T-helper 2 cell (primary cell): Measurements from ENCODE around the gene ITGA7.

Experiments used
- DNase-seq, 5 experiments: peaks; one replicate each; pipeline versions ENCODE4 v3.0.0 to v3.0.0-alpha.2; 2012 to 2022

ITGA7 gene

DNA sequence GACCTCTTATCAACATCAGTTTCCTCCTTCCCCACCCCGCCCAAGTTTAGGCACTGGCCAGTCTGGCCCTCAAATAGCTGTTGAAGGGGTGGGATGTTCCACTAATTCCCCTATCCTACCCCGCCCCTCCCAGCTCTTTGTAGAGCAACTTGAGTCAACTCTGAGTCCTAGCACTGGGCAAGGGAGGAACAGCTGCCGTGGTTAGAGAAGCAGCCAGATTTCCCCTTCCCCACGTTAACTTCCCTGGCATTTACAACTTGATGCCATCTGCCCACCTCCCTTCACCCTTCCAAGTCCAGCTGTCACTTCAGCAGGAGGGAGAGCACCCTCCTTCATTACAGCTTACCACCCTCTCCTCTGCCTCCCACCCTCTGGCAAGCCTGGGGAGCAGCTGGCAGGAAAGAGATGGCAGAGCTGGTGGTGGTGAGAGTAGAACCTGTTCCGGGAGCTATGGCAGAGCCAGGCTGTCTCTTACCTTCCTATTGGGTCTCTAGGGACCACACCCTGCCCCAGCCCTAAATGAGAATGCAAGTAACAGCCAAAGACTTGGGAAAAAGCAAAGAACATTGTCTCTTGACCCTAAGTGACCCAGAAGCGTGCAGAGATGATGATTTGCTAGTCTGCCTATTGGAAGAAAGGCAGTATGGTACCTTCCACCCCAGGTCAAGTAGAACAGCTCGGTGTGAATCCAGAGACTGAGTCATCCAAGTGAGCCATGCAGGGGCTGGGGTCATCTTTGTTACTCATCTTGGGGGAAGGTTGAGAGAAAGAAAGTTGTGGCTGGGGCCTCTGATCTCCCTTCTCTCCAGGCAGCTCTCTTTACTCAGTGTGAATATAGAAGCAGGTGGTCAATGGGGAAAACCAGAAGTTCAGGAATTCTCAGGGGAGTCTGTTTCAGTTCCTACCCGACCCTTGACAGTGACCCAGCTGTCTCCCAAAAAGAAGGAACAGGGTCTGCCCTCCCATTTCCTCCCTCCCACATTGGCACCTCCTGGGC is 9.6 kb upstream of the ITGA7 start:
- no peak for DNase-seq

DNA sequence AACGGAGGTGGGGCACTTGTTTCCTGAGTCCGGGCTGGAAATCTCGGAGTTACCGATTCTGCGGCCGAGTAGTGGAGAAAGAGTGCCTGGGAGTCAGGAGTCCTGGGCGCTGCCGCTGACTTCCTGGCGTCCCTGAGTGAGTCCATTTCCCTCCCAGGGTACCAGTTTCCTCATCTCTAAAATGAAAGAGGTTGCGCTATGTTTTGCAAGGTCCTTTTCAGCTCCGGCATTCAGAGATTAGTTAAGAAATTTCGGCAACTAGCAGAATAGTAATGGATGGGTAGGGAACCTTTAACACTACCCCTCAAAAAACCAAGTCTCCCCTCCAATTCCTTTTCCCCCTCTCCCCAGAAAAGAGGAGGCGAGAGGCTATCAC is 8.9 kb upstream of the ITGA7 start:
- no peak for DNase-seq

DNA sequence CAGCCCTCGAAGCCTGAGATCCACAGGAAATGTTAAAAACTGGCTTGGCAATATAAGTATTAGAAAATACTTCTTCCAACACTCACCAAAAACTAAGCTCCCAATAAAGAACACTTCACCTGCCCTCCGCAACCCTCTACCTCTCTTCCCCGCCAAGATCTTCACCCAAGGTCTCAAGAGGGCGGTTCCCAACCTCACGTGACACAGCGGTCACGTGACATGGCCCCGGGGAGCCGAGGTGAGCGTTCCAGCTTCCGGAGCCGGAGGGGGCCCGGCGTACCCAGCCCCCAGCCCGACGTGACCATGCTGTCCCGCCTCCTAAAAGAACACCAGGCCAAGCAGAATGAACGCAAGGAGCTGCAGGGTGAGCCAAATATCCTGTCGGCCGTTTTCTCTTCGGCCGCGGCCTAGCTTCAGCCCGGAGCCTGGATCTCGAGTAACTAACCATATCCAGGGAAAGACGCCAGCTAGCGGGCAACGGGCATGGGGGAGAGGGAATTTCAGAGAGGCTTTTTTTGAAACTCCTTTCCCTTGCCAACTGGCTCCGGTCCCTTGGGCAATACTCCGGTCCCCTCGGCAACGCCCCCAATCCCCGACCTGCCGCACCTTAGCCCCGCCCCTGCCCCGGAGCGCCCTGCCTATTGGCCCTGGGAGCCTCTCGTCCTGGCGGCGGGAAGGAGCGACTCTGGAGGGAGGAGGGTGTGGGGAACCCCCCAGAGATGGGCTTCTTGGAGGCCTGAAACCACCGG is 8.3 kb upstream of the ITGA7 start, which contains the start of gene BLOC1S1:
TSS of gene BLOC1S1 (plus strand) at position 214 of the 749 bp plus-strand sequence. CDS start at position 220, 6 bp downstream.
- DNase-seq = peak; percentile 83 to 97 (median 91)

DNA sequence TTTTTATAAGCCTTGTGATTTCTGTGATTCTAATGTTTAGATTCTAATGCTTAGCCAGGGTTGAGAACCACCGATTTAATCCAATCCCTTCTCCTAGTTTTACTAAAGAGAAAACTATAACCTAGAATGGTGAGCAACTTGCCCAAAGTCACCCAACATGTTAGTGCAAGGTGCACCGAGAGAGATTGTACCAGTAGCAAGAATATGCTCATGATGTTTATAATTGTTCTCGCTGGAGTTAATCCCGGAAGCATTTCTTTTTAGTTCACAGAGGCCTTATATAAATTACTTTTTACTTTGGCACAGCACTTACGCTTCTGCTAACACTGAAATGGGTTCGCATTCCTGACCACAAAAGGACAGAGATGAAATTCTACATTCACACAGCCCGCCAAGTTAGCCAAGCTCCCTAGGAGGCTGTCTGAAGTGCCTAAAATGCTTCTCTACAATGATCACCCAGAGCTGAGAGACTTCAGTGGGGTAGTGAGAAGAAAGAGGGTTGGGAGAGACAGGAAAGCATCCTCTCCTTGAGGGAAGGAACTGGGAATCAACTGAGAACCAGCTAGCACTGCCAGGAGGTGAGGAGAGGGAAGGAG is 7.6 kb upstream of the ITGA7 start:
- DNase-seq = no peak

DNA sequence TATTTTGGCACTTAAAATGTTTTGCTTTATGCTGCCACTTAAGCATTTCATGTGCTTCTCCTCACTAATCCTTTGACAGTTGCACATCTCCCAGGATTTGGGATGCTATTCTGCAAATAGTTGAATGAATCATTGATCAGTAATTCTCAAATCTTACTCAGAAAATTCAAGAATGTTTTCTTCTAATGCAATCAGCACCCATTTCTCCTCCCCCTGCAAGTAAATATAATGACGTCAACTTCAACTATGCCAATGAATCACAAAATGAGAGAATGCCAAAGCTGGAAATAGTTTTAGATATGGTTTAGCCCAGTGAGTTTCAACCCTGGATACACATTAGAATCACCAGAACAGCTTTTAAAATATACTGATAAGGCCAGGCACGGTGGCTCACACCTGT is 6.0 kb upstream of the ITGA7 start:
- DNase-seq = no peak

DNA sequence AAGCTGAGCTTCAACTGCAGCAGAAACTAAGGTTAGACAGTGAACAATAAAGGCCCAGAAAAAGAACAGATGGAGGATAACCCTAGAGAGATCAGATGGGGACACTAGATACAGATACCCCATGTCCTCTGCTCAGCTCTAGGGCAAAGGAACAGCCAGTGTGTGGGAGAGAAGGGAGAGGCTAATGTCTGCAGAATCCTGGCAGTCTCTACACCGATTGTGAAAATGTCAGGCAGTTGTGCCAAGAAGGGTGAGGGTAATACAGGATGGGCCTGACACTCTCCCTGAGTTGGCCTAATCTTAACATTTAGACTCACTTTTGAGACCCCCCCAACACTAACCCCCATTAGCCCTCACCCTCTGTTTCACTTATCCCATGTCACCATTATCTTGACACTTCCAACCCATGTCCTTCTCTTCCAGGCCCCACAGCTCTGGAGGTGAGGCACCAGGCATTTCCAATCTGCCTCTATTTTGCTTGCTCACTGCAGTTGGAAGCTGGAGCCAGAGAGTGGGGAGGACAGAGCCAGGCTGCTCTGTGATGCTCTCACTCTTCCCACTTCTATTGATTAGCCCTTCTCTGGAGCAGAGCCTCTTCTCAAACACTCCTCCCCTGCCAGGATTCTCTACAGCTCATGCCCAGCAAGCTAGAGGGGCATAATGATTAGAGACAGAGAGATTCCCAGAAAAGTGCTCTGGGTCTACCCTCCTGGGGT is 5.2 kb upstream of the ITGA7 start:
- no peak for DNase-seq

DNA sequence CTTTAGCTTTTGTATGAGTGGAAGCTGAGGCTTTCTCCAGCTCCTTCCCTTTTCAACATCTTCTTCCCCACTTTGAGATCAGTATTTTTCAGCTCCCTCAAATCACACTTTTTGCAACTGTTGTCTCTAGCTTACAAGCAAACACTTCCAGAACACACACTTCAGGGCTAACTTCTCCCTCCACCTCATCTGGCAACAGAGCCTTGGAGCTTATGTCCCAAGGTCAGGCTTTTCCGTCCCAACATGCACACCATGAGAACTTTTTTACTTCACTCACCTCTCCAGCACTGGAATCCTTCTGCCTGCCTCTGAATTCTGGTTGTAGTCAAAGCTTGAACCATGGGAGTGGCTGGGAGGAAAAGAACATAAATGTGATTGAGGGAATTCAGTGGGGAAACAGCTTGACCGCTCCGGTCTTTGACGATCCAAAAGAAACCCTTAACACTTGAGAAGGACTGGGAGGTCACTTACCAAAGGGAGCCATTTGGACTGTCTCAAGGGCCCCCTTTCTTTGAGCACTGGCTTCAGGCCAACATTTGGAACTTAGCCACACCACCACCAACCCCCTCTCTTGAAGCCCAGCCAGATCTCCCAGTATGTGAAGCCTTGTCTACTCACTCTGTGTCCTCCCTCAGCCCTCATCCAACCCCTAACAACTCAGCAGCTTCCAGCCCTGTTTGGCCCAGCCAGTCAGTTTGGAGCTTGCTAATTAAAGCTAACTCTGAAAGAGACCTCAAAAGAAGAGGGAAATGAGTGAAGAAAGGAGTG is 4.3 kb upstream of the ITGA7 start:
- no peak for DNase-seq

DNA sequence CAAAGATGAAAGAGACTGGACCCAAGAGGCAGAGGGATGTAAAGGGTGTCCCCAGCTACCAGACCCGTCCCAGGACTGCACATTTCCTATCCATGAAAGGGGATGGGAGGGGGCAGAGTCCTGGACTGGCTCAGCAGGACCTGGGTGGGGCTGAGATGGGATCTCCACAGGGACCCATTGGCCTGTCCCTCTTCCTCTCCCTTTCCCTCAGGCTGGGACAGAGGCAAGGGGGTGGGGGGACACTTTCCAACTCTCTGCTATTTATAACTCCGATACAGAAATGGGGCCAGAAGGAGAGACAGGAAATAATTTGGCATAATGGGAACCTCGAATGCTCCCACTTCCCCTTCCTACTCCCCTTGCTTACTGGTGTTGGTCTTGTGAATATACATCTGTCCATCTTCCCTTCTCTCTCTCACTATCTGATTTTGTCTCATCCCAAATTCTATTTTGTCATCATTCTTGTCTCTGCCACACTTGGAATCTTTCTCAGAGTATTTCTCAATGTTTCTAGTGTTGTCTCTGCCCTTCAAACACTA is 1.1 kb upstream of the ITGA7 start:
- DNase-seq = no peak

DNA sequence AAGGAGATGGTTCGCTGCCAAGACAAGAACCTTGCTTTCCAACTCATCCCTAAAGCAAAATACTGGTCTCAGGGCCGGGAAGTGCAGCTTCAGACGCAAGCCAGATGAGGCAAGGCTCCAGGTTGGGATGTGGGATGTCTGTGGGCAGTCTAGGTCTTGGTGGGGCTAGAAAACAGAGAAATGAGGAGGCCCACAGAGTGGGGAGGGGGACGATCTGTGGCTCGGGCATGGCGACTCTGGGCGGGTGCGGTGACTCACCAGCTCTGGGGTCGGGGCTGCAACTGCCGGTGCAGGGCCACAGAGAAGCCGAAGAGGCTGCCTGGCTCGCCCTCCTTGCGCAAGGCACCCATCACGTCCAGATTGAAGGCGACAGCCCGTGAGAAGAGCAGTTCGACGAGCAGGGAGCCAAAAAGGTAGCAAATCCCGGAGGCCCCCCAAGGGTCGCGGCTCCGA is 459 bp downstream of the ITGA7 start:
- no peak for DNase-seq

DNA sequence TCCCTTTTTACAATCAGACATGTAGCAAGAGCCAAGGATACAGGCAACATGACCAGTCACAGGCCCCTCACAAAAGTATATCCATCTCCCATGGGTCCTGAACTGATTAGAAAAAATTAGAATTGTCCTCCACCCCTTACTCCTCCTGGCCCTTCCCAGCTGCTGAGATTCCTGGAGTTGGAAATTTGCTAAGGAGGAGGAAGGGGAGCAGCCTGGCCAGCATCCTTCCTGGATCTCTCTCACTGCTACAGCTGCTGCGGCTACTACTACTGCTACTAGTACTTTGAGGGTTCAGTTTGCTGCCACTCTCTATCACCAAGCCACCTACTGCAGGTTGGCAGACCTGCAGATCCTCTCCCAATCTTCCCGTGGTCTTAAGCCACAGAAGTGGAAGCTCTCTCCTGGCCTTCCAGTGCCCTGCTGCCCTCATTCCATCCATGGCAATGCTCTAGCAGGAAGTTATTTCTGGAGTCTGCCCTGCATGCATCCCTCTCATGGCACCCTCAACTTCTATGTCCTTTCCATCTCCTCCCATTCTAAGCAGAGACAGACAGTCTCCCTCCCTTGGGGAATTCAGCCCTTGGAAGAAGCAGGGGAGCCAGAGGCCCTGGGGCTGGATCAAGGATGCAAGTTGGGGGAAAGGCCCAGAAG is 1.0 kb downstream of the ITGA7 start:
- no peak for DNase-seq

DNA sequence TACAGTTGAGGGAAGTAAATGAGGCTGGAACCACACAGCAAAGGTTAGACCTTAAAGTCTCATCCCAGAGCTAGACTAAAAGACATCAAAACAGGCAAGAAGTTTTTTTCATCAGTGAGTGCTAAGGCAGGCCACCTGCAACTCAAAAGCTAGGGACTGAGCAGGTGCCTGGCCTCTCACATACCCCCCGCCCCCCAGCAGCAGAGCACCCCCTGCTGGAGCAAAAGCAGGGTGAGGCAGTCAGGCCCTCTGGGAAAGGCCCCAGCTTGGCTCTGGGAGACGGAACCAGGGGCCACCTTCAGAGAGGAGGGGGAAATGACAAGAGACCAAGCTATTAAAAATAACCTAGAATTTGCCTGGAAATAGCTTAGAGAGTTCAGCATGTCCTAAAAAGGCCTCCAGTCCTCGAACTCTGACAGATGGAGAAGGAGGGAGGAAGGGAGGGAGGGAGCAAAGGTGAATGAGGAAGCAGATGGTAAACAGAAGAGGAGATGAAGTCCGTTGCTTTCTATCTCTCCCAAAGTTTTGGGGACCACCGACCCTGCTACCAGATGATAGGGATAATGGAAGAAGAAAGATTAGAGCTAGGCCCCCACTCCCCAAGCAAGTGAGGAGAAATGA is 1.8 kb downstream of the ITGA7 start:
- DNase-seq = no peak

DNA sequence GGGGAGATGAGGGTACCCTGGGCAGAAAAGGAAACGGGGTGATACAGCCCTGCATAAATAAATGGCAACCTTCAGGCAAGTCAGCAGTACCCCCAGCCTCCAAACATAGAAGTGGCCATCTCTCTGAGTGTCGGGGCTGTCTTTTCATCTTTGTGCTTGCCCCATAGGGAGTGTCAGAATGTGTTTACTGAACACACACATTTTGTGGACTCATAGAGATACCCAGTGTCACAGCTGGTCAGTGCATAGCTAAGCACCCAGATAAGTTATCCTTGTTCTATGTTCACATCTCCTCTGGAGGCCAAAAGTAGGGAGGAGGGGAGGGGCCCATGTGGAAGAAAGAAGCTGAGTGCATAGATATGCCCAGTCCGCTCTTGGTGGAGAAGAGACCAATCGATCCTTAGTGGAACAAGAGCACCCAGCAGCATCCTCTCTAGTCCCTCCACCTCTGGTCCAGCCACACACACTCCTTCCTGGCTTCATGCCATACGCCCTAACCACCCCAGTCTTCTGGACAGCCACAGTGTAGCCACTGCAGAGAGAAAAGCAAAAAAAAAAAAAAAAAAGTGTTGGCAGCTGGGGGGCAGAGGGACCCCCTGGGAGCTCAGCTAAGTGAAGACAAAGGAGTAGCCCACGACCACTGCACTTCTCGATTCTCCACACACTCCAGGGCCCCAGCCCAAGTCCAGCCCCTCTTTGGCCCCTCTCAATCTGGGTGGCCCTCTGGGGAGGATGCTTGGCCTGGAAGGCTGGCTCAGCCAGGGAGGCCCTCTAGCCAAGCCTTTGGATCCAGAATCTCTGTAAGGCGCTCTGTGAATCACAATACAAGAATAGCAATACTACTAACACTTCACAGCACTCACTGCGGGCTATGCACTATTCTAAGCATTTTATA is 2.6 kb downstream of the ITGA7 start:
- no peak for DNase-seq

DNA sequence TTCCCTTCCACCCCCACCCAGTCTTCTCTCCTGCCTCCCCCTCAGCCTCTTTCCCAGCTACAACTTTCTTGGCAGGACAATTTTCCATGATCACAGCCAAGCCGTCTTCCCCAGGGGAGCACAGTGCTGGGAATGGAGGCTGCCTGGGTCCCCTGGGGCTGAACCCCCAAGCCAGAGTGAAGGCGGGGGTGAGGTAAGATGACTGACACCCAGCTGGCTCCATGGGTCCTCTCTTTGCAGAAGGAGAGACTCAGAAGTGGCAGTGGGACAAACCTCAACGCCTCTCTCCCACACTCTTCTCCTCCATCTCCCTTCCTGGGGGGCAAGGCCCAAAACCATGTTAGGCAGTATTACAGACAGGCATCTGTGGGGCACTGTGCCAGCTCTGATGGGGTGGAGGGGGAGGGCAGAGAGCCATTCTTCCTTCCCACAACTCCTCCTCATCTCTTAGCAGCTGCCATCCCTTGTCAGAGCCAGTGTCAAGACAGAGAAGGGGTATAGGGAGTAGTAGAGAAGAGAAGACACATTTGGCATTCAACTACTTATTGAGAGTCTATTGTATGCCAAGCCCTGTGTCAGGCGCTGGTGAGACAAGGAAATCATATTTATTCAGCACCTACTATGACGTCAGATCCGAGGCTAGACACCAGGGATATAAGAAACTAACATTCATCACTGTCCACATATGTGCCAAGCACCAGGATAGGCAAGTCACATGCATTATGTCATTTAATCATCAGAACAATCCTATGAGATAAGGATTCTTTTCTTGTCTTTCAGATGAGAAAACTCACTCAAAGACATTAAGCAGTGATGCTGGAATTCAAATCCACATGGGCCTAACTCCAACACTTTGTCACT is 3.6 kb downstream of the ITGA7 start:
- DNase-seq = no peak

DNA sequence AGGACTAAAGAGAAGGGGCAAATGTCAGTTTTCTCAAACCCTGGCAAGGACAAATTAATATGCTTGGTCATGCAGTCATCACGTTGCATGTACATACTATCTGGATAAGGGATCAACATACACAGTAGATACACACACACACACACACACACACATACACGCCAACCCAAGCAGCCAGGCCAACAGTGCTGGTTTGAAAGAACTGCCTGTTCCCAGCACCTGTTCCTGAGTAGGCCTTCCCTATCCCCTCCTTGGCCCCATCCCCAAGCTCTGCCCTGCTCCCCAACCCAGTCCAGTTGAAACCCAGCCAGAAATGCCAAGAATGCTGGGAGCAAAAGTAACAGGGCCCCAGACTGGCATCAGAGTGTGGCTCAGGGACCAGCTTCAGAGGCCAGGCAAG is 4.4 kb downstream of the ITGA7 start:
- DNase-seq = no peak

DNA sequence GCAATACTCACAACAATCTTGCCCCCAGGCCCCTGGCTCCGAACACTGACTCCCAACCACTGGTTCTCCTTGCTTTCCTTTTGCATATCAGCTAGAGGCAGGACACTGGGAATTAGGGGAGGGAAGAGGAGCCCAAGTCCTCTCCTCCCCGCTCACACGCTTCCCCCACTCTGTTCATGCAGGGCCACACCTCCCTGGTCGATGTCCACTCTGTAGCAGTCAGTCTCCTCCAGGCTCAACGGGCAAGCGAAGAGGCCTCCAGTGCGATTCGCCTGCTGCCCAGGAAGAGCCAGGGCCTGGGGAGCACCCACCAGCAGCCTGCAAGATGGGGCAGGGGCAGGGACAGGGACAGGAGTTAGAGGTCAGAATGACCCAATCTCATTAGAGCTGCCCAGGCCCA is 4.8 kb downstream of the ITGA7 start:
- no peak for DNase-seq

DNA sequence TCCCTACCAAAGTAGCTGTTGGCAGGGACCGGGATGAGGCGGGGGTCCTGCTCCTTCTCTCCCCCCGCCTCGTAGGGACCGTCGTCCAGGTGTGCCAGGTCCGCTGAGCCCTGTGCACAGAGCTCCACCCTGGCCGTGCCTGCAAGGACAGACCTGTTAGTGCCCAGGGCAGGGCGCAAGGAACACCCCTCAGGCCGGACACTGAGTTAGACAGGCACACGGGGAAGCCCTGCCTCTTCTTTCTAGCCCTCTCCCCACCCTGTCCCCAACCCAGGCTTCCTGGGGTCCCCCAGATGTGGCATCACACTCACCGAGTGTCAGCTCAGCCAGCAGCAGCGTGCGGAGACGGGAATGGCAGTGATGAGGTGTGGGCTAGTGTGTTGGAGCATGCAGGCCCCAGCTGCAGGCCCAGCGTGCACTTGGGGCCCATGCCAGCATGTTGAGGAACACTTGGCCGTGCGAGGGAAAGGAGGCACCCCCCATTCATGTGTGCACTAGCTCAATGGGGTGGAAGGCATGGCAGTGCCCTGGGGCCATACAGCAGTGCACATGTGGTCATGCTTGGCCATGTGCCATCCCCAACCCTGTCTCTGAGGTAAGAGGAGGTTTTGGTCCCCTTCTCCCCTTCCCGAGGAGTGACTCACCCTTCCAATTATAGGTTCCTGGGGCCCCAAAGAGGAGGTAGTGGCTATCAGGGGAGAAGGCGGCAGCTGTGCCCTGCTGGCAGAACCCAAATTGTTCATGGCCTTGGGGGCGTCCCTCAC is 7.3 kb downstream of the ITGA7 start:
- DNase-seq = no peak

DNA sequence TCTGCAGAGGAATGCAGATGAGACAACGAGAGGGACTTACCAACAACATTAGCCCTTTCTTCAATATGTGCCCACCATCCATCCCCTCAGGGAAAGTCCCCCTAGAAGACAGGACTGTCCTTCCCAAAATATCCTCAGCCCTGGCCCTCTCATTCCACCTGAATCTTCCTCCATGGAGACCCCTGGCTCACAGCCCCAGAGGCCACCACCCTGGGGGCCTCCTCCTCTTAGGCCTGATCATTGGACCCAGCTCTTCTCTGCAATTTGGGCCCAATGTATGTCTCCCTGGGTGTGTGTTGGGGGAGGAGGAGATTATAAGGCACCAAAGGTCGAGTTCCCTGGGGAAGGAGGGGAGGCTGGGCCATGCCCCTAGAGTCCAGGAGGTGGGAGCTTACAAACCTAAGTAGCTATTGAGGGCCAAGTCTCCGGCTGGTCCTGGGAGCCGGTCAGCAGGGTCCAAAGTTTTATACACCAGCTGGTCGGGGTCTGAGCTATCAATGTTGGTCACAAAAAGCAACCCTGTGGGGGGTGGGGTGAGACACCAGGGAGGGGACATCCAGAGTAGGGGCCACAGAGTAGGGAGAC is 8.1 kb downstream of the ITGA7 start:
- no peak for DNase-seq
